H1 (cell line): ENCODE data around the gene TEF.

Experiments used
- CBX5 ChIP-seq: fragments of 300-800, 300-1000 bp; sonication (generic); IDR thresholded peaks from 2 replicates; pipeline ENCODE4 v1.7.1; 2016; ENCODE audit warnings: antibody characterized with exemption, low read length, low read depth
- CHD2 ChIP-seq: IDR thresholded peaks from 2 replicates; pipeline ENCODE4 v1.6.1; 2012; ENCODE audit warnings: low read length, improper control_type of control experiment
- CTCF ChIP-seq, 3 experiments: IDR thresholded peaks; 1 replicate in 2 of 3; 2 replicates in 1 of 3; pipeline versions ENCODE4 v1.5.1 to v1.6.1; 2011; ENCODE audit warnings: low read length in 3 of 3, mild to moderate bottlenecking in 3 of 3, inconsistent platforms in 2 of 3, low read depth in 1 of 3, moderate library complexity in 1 of 3; ENCODE audit not compliant: insufficient read depth in 1 of 3; ENCODE audit errors: control extremely low read depth in 1 of 3
- POLR2A ChIP-seq, 2 experiments: IDR thresholded peaks; 1 replicate in 1 of 2; 2 replicates in 1 of 2; pipeline ENCODE4 v1.6.1; 2011; ENCODE audit warnings: low read depth in 2 of 2, low read length in 2 of 2, mild to moderate bottlenecking in 2 of 2; ENCODE audit errors: control extremely low read depth in 1 of 2
- TAF7 ChIP-seq: optimal IDR thresholded peaks from 2 replicates; pipeline ENCODE3; 2011; ENCODE audit warnings: low read depth, mild to moderate bottlenecking, inconsistent platforms, low read length, moderate library complexity, borderline replicate concordance

GRCh38 chr22:41429951-41430332, 48.2 kb downstream of the TEF start:
- no peak for TF ChIP-seq TAF7
- TF ChIP-seq CHD2, result no peak
- no peak for TF ChIP-seq CTCF (IDR thresholded peaks at IDR 0.05; ENCODE audit: control extremely low read depth in 1 of 3, insufficient read depth in 1 of 3, low read depth in 1 of 3, low read length in 3 of 3)
- TF ChIP-seq CBX5, result no peak
- no peak for TF ChIP-seq POLR2A (IDR thresholded peaks at IDR 0.05; ENCODE audit: control extremely low read depth in 1 of 2, low read depth in 2 of 2, low read length in 2 of 2)
